HepG2 (cell line): ENCODE data around the gene PAIP2. TPM values are rescaled to one million over a fixed set of nuclear protein-coding genes. Genes with fewer than 3 reads are reported as not detected.

ENCODE experiments used
- ARNT2 ChIP-seq: sonication (generic); formaldehyde crosslinking; IDR thresholded peaks from 2 replicates; pipeline ENCODE4 v1.8.0; 2022; ENCODE audit warnings: mild to moderate bottlenecking, low read depth, missing genetic modification reagents, moderate library complexity
- ETV5 ChIP-seq: IDR thresholded peaks from 2 replicates; pipeline ENCODE4 v1.6.1; 2018; ENCODE audit warnings: missing biosample characterization, missing genetic modification reagents, inconsistent platforms, borderline replicate concordance
- GMEB1 ChIP-seq: sonication (generic); formaldehyde crosslinking; IDR thresholded peaks from 2 replicates; pipeline ENCODE4 v1.5.1; 2020; ENCODE audit warnings: missing genetic modification reagents, mild to moderate bottlenecking, borderline replicate concordance
- HNF4A ChIP-seq: sonication (generic); formaldehyde crosslinking; IDR thresholded peaks from 2 replicates; pipeline ENCODE4 v1.4.0; 2020; ENCODE audit warnings: missing genetic modification reagents
- SMAD9 ChIP-seq: sonication (generic); formaldehyde crosslinking; IDR thresholded peaks from 2 replicates; pipeline ENCODE4 v1.5.1; 2020; ENCODE audit warnings: mild to moderate bottlenecking, missing genetic modification reagents
- ZBTB20 ChIP-seq: sonication (generic); formaldehyde crosslinking; IDR thresholded peaks from 2 replicates; pipeline ENCODE4 v1.8.1; 2023; ENCODE audit warnings: missing genetic modification reagents, low read depth, mild to moderate bottlenecking, borderline replicate concordance
- ZBTB40 ChIP-seq, 2 experiments: fragments of 450-650 bp in 1 of 2; sonication (generic) in 1 of 2; formaldehyde crosslinking in 1 of 2; IDR thresholded peaks; 2 replicates each; pipeline versions ENCODE4 v1.6.1 to v1.8.0; 2016 to 2022; ENCODE audit warnings: antibody characterized with exemption in 1 of 2, mild to moderate bottlenecking in 1 of 2, missing genetic modification reagents in 1 of 2
- ZNF142 ChIP-seq: sonication (generic); formaldehyde crosslinking; IDR thresholded peaks from 2 replicates; pipeline ENCODE4 v1.4.0; 2020; ENCODE audit warnings: missing genetic modification reagents
- ZSCAN25 ChIP-seq: sonication (generic); formaldehyde crosslinking; IDR thresholded peaks from 2 replicates; pipeline ENCODE4 v1.8.0; 2022; ENCODE audit warnings: mild to moderate bottlenecking, missing genetic modification reagents
- polyA plus RNA-seq, 8 experiments: library from polyadenylated mRNA; depleted of rRNA in 3 of 8; stranded (reverse) in 7 of 8; unstranded in 1 of 8; fragments of >200 nt; fragmentation: Illumina TruSeq in 4 of 8; extraction: Trizol in 4 of 8; gene quantifications; 2 replicates each; pipeline versions ENCODE4 v1.2.1 to v1.2.3, GENCODE V29; 2011 to 2016; ENCODE audit warnings: low read depth in 4 of 8, missing spikeins in 1 of 8, mixed read lengths in 1 of 8; ENCODE audit not compliant: insufficient read depth in 1 of 8
- total RNA-seq, 5 experiments: library from RNA; depleted of rRNA; stranded (reverse); fragments of >200 nt; fragmentation: Illumina TruSeq; extraction: Trizol; gene quantifications; 2 replicates each; pipeline ENCODE4 v1.2.3, GENCODE V29; 2016; ENCODE audit warnings: low read depth in 1 of 5

Gene PAIP2
- total and polyA plus RNA-seq, 2 of the 13 experiments (the other 11 are each of a cell fraction or from before 2014, with no cell fraction given) = 61.5 to 76.3 TPM

DNA sequence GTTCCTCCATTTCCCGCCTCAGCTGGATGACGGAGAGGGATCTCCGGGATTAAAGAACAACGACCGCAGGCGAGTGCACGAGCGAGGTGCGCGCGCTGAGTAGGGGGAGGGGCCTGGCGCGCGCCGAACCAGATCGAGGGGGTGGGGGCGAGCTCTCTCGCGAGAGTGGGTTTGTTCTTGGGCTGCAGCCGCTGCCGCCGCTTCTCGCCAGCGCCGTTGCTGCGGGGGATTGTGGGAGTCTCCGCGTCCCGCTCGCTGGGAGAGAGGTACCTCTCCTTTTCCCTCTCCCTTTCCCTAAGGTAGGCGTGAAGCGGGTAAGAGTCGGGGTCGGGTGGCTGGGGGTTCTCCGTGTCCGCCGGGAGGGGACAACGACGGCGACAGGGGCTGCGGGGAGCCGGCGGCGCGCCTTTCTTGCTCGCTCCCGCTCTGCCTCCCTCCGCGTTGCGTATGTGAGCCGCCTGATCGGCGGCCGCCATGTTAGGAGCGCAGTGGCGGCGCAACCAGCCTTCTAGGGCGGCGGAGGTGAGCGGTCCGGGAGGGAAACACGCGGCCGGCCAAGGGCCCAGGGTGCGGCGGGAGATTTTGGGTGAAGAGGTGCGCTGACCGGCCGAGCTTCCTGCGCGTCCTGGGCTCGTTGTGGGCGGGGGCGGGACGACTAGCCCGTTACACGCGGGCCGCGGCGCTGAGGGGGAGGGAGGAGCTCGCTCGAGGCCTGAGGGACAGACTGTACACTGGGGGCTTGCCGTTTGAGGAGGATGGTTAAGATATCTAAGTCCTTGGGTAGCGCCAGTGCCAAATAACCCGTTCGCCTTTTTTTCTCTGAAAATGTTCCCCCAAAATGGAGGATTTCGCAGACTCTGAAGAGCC, 47.9 kb upstream of the PAIP2 start, which contains the start of gene MATR3 (continued):
- TF ChIP-seq ZNF142 (0 out of 2 replicates have a peak, but pooled peaks have one; percentile 25), HNF4A (peak; percentile 39), GMEB1 (CRISPR knock-in tag) (peak; percentile 78), SMAD9 (CRISPR knock-in tag) (0 out of 2 replicates have a peak, but pooled peaks have one; percentile 68), ETV5 (CRISPR knock-in tag) (peak; percentile 7; the same call in 1 of the 2 replicates), ZBTB40 (IDR thresholded peaks at IDR 0.05) (no peak), ZBTB40 (CRISPR knock-in tag; IDR thresholded peaks at IDR 0.05) (peak; percentile 53), ZSCAN25 (CRISPR knock-in tag) (peak; percentile 54; the same call in 1 of the 2 replicates), ZBTB20 (CRISPR knock-in tag) (0 out of 2 replicates have a peak, but pooled peaks have one; percentile 5), ARNT2 (CRISPR knock-in tag) (peak; percentile 92; the same call in 1 of the 2 replicates)
